HG02623 (cell line): ENCODE measurements around the gene CST2.
"Not testable (repeated sequence)": the region's sequence is repeated elsewhere in the genome, so short reads cannot be mapped to it uniquely, and the experiment has no call there.

Experiments
- ATAC-seq: cut with Tn5 transposase; IDR thresholded peaks from one replicate; pipeline ENCODE4 v1.9.1; 2021; ENCODE audit warnings: moderate library complexity; ENCODE audit not compliant: unreplicated experiment

Gene CST2

DNA sequence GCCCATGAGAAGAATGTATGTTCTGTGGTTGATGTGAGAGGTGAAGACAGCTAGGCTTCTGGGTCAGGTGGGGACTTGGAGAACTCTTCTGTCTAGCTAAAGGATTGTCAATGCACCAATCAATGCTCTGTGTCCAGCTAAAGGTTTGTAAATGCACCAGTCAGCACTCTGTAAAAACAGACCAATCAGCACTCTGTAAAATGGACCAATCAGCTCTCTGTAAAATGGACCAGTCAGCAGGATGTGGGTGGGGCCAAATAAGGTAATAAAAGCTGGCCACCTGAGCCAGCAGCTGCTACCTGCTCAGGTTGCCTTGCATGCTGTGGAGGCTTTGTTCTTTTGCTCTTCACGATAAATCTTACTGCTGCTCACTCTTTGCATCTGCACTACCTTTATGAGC lies 15.0 kb downstream of the CST2 start:
- not testable (repeated sequence) for ATAC-seq

DNA sequence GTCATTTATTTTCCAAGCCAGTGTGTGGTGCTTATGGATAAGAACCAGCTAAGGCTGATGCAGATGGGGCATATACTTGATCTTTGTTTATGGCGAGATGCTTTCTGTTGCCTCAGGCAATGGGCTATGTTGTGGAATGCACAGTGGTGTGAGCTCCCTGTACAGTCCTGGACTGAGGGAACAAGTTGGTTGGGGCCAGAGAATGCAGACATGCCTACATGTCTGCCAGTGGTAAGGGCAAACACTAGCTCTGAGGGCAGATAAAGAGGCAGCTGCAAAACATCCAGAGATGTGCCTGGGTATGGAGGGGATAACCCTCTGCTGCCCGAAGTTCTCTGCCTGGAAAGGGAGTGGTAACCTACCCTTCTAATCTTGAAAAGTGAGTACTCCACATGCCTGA lies 16.2 kb downstream of the CST2 start:
- not testable (repeated sequence) for ATAC-seq

DNA sequence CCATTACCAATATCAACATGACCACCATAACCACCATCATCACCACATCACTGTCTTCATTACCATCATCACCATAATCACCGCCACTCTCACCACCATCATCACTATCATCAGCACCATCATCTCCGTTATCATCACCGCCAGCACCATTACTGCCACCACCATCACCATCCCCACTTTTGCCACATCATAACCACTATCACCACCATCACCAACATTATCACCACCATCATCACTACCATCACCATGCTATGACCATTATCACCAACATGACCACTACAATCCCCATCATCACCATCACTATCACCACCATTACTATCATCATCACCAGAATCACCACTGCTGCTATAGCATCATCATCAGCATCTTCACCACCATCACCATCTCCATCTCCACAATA lies 25.7 kb downstream of the CST2 start:
- no peak for ATAC-seq

DNA sequence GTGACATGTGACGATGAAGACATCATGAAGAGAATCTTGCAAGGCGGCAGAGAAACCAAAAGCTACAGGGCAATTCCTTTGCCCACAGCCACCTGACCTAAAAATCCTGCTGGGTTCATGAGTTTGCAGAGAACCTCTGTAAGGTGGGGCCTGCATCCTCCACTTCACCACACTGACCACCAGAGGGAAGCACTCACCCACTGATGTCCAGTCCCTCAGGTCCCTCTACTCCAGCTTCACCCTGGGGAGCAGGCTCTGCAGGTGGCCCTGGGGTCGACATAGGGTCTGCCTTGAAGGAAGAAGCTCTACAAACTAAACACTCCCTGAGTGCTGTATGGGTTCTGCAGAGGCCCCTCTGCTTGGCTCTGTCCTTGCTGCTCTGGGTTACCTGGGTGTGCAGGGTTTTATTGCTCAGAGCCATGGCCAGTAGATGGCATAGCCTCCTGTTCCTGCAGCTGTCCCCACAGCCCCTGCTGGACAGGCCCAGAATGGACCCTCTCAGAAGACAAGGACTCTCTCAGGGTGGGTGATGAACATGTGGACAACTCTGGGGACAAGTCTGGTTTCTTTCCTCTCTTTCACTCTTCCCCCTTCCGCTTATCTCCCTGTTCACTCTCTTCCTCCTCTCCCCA lies 27.2 kb downstream of the CST2 start:
- ATAC-seq, result peak; percentile 73

DNA sequence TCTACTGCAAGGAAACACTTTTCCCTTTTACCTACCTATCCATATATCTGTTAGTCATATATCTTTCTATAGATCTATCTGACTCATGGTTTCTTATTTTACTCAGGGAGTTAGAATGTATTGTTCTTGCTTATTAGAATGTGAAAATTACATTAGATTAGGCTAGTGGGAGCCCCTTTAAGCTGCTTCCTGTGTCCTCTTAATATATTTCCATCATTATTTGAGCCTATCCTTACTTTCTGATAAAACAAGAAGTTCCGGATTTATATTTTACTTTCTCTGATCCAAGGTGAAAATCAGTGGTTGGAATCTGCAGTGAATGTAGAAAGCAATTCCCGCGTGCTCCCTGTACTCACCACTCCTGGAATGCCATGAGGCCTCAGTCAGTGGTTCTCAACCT lies 31.0 kb downstream of the CST2 start:
- ATAC-seq, result no peak

DNA sequence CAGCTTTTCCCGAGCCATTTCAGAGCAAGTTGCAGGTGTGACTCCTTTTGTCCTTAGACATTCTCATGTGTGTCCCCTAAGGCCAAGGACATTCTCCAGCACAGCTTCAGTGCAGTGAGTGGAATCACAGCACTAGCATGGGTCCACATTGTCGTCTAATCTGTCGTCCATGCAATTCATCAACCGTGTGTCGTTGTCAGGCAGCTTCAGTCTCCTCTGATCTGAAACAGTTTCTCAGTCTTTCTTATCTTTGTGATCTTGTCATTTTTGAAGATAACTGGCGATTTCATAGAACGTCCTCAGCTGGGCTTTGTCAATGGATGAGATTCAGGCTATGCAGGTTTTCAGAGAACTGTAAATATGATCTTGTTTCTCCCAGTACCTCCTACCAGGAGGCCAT lies 31.7 kb downstream of the CST2 start:
- no peak for ATAC-seq

DNA sequence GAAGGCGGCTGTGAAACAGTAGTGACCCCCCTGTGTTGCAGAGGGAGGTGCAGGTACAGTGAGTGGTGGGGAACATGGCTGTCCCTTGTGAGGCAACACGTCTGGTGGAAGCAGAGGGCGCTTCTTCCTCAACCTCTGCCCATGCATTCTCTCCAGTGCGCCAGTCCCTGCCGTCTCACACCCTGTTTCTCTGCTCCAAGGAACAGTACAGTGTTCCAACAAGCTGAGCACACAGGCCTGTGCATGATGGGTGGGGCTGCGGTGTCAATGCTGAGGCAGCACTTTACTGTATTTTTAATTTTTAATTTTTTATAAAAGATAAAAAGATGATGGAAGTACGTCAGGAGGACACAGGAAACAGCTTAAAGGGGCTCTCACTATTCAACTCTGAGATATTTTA lies 32.5 kb downstream of the CST2 start:
- no peak for ATAC-seq

DNA sequence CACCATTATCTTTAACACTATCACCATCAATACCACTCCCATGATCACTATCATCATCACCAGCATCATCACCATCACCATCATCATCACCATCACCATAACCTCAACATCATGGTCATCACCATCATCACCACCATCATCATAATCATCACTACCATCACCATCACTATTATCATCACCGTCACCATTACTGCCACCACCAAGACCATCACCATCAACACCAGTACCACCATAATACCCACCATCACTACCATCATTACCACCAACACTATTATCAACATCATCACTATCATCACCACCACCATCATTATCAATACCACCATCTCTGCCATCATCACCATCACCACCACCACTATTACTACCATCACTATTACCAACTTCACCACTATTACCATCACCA lies 43.1 kb downstream of the CST2 start:
- no peak for ATAC-seq

DNA sequence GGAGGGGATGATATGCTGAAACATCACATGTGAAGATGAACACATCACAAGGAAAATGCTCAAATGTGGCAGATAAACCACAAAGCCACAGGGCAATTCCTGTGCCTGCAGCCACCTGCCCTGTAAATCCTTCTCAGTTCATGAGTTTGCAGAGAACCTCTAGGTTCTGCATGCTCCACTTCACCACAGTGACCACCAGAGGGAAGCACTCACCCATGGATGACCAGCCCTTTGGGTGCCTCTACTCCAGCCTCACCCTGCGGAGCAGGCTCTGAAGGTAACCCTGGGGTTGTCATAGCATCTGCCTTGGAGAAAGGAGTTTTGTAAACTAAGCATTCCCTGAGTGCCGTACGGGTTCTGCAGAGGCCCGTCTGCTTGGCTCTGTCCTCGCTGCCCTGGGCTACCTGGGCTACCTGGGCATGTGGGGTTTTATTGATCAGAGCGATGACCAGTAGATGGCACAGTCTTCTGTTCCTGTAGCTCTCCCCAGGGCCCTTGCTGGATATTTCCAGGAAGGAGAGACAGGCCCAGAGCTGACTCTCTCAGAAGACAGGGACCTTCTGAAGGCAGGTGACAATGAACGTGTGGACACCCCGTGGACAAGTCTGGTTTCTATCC lies 44.1 kb downstream of the CST2 start:
- no peak for ATAC-seq

DNA sequence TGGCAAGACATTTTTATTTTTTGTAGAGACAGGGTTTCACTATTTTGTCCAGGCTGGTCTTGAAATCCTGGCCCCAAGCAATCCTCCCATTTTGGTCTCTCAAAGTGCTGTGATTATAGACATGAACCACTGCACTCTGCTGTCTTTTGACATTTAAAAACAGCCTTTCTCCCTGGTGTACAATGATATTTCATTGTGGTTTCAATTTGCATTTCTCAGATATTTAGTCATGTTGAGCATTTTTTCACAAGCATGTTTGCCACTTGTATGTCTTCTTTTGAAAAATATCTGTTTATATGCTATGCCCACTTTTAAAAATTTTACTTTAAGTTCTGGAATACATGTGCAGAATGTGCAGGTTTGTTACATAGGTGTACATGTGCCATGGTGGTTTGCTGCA lies 47.9 kb downstream of the CST2 start:
- ATAC-seq, result not testable (repeated sequence)

DNA sequence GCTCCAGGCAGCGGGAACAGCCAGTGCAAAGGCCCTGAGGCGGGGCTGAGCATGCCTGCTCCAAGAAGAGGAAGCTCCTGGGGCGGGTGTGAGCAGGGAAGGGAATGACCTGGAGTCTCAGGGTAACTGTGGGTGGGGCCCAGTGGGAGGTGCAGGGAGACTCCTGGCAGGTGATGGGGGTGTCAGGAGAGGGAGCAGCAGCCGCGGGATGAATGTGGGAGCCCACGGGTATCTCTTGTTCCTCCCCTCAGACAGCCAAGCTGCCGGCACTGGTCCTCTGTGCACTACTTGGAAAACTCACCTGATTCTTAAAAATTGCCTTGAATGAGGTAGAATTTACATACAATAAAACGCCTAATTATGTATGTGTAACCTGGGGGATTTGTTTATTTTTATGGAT lies 49.1 kb downstream of the CST2 start:
- not testable (repeated sequence) for ATAC-seq

DNA sequence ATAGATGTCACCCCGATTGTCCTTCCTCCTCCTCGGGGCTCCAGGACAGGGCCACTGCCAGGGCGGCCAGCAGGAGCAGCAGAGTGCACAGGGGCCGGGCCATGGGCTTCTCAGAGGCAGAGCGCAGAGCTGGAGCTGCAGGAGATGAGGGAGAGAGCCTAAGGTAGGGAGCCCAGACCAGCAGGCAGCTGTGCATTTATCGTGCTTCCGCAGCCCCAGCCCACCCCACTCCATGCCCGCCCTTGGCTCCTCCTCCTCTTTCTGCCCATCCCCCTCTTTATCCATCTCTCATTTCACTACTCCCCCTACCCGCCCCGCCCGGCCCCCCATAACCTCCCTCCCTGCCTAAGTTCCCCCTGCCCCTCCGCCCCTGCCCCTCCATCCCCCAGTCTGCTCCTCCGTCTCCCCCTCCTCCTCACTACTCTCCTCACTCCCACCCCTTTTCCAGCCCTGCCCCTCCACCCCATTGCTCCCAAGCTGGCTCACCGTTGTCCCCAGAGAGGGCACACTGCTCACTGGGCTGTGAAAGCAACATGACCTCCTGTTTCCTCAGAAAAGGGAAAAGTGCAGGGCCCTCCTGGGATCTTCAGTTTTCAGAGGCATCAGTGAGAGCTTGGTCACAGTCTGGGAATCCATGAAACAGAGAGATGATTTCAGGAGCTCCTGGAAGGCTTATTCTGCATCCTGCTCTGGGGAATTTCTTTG lies 50.3 kb downstream of the CST2 start:
- ATAC-seq, result no peak

DNA sequence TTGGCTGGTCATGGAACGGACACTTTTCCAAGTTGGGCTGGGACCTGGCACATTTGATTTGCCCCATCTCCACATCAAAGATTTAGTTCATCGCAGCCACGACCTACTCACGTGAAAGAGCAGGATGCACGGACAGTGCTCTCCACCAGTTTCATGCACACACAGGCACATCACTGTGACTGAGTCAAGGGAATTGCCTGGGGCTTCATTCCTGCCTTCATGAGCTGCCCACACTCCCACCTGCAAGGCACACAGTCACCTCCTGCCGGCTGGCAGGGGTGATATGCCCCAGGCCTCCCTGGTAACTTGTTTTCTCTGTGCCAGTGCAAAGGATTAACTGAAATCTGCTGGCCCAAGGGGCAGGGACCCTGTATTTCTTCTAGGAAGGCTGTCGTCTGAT lies 52.4 kb downstream of the CST2 start:
- no peak for ATAC-seq
